ENCODE results near the gene MAP3K3. TPM values are rescaled to one million over a fixed set of nuclear protein-coding genes. Genes with fewer than 3 reads are reported as not detected.

Gene MAP3K3
- total RNA-seq = 24.6 TPM

DNA sequence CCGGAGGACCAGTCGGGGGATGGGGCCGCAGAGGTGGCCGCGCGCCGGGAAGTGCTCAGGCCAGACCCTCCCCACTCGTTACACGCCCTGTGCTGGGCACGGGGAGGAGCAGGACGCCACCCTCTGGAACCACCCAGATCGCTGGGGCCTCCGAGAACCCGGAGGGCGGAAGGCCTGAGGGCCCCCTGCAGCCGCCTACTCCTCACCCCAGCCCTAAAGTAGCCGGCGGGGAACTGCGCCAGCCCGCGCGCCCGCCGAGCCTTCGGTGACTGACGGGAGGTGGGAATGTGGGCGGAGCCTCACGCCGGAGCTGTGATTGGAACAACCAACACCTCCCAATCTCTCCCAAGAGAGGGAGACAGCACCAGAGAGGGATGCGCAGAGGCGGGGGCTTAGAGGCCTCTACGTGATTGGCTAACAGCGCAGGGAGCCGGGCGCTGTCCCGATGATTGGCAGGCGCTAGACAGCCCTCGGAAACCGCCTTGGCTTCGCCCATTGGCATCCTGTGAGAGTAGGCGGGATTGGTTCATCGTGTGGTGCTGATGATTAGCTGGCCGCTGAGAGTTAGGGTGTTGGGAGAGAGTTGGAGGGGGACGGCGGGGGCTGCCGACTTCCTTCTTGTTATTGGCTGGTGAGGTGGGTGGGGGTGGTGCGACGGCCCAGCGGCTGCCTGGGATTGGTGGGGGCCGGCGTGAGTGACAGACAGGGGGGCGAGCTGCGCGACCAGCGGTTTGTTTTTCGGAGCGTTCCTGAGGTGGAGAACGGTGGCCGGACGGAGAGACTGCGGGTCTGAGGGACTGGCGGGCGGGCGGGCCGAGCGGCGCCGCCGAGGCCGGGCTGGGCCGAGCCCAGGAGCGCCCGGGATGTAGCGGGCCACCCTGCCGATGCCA lies at the start of gene MAP3K3:
Gene MAP3K3, plus strand, starts transcription at position 734 of the 890 bp plus-strand sequence. CDS start 343 bp downstream, outside the sequence.
- DNase-seq = peak; percentile 100

DNA sequence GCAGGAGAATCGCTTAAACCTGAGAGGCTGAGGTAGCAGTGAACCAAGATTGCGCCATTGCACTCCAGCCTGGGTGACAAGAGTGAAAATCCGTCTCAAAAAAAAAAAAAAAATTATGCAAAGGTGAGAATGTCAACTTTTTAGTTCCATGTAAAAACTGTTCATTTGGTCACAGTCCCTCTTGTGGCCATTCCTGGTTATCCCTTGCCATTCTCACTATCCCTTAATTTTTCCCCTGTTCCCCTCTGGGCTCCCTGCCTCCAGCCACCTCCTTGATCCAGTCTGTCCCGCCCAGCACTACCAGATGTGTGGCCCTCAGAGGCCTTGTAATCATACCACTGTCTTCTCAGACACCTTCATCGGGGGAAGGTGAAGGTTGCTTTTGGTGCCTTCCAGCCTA lies 48.6 kb upstream of the MAP3K3 start:
- DNase-seq = no peak

DNA sequence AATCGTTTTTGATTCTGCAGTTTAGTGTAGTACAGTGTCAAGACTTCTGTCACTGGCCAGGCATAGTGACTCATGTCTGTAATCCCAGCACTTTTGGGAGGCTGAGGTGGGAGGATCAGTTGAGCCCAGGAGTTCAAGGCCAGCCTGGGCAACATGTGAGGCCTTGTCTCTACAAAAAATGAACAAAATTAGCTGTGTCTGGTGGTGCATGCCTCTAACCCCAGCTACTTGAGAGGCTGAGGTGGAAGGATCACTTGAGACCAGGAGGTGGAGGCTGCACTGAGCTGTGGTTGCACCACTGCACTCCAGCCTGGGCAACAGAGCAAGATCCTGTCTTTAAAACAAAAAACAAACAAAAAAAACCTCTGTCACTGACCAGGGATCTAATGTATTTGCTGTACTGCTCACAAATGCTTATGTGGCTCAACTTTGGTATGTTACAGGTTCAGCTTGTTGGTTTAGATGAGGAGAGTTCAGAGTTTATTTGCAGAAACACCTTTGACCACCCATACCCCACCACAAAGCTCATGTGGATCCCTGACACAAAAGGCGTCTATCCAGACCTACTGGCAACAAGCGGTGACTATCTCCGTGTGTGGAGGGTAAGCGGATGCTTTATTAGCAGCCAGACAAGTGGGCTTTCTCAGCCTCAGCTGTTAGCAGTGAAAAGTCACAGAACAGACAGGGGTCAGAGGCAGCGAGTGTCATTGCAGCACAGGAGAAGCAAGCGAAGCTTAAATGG lies 44.0 kb upstream of the MAP3K3 start:
- no peak for DNase-seq

DNA sequence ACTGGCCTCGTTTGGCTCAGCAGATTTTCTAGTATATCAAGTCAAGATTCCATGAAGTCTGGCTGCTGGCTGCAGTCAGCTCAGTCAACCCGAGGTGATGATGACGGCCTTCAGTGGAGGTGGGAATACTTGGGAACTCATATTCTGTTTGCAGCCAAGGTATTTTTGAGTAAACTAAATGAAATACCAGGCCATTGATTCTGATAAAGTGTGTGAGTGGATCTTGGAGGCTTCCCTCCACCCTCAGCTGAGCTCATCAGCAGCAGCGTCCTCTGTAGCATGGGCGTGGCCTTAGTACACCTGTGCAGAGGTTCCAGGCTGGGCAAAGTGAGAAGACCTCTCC lies 43.5 kb upstream of the MAP3K3 start:
- no peak for DNase-seq

DNA sequence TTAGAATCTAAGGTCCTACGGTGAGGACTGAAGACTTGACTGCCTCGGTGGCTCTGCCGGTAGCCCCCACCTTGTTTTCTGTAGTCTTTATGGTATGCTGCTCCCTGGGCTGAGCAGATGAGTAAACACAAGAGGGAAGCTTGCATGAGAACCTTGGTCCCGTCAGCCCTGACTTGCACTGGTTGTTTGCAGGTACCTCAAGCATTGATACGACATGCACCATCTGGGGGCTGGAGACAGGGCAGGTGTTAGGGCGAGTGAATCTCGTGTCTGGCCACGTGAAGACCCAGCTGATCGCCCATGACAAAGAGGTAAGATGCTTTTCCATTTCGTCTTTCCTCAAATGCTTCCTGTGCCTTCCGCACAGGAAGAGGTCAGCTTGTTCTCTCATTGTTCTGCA lies 42.6 kb upstream of the MAP3K3 start:
- DNase-seq = no peak

DNA sequence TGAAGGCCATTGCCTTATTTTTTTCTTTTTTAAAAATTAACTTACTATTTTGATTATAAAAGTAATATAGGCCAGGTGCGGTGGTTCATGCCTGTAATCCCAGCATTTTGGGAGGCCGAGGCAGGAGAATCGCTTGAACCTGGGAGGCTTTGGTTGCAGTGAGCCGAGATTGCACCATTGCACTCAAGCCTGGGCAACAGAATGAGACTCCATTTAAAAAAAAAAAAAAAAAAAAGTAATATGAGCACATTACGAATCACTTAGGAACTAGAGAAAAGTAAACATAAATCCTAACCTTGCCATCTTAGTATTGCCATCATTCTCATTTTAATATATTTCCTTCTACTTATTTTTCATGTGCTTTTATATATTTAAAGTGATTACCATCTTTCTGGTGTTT lies 34.4 kb upstream of the MAP3K3 start:
- DNase-seq = no peak

DNA sequence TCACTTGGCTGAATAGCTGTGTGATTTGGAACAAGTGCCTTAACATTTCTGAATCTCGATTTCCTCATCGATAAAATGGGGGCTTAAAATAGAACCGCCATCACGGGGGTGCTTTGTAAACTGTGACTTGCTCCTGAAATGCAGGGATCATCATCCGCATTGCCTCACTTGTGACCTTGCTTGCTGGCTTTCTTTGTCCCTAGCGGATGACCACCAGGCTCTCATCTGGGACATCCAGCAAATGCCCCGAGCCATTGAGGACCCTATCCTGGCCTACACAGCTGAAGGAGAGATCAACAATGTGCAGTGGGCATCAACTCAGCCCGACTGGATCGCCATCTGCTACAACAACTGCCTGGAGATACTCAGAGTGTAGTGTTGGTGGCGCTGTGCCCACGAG lies 33.4 kb upstream of the MAP3K3 start:
- DNase-seq = no peak

DNA sequence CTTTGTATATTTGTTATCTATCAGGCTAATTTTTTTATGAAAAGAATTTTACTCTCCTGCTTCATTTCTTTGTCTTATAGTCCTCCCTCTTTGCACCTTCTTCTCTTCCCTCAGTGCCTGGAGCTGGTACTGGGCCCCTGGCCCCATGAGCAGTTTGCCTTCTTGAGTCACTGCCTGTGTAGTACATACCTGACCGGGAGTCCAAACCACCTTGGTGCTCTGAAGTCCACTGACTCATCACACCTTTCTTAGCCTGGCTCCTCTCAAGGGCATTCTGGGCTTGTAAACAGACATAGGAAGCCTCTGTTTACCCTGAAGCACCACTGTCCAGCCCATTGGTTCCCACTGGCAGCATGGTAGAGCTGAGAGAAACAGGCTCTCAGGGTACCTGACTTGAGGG lies 32.6 kb upstream of the MAP3K3 start:
- DNase-seq = no peak

DNA sequence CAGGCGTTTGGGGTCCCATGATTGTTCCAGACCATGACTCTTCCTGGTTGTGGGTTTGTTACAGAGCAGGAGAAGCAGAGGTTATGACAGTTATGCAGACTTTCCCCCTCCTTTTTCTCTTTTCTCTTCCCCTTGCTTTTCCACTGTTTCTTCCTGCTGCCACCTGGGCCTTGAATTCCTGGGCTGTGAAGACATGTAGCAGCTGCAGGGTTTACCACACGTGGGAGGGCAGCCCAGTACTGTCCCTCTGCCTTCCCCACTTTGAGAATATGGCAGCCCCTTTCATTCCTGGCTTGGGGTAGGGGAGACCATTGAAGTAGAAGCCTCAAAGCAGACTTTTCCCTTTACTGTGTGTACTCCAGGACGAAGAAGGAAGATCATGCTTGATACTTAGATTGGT lies 29.4 kb upstream of the MAP3K3 start:
- DNase-seq = no peak

DNA sequence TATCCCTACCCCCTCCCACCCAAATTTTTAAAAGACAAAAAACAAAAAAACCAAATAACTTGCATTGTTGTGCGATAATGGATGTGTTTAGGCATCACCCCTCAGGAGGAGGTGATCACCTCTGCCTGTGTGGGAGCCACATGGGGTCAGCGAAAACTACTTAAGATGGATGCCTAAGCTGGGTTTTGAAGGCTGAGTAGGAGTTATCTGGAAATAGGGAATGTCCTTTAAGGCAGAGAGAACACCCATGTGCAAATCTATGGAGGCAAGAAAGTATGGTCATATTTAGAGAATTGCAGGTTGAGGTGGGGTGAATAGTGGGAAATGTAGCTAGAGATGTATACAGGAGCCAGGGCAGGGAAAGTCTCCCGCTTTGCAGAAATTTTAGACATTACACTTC lies 27.1 kb upstream of the MAP3K3 start:
- no peak for DNase-seq

DNA sequence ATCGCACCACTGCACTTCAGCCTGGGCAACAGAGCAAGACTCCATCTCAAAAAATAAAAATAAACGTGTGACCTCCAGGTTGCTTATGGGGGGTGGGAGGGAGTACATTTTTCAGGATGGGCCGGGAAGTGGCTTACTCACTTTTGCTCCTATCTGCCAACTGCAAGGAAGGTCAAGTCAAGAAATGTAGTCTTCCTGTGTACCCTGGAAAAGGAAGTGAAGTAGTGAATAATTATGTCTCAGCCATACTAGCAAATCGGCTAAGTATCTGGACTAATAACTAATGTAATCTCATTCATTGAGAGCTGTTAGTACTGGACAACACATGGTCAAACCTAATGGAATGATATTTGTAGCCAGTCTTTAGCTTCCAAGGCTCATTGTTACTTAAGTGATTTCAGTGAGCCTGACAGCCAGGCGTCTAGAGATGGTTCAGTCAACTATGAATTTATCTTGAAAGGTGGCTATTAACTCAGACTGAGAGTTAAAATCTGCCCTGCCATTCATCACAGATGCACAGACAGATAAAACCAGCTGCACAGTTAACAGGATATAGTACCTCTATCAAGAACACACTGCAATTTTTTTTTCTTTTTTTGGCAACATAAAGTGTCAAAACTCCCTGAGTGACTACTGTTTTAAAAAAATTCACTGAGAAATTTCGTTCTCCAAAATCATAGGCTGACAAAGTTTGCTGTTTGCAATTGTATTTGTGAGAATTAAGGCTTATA lies 25.2 kb upstream of the MAP3K3 start:
- DNase-seq = no peak

DNA sequence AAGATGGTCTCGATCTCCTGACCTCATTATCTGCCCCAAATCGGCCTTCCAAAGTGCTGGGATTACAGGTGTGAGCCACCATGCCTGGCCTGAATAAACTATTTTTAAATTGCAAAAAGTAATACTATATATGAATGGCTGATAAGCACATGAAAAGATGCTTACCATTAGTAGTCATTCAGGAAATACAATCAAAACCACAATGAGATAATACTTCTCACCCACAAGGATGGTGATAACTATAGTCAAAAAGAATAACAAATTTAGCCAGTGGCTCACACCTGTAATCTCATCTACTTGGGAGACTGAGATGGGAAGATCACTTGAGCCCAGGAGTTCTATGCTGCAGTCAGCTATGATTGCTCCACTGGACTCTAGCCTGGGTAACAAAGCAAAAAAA lies 23.9 kb upstream of the MAP3K3 start:
- DNase-seq = no peak

DNA sequence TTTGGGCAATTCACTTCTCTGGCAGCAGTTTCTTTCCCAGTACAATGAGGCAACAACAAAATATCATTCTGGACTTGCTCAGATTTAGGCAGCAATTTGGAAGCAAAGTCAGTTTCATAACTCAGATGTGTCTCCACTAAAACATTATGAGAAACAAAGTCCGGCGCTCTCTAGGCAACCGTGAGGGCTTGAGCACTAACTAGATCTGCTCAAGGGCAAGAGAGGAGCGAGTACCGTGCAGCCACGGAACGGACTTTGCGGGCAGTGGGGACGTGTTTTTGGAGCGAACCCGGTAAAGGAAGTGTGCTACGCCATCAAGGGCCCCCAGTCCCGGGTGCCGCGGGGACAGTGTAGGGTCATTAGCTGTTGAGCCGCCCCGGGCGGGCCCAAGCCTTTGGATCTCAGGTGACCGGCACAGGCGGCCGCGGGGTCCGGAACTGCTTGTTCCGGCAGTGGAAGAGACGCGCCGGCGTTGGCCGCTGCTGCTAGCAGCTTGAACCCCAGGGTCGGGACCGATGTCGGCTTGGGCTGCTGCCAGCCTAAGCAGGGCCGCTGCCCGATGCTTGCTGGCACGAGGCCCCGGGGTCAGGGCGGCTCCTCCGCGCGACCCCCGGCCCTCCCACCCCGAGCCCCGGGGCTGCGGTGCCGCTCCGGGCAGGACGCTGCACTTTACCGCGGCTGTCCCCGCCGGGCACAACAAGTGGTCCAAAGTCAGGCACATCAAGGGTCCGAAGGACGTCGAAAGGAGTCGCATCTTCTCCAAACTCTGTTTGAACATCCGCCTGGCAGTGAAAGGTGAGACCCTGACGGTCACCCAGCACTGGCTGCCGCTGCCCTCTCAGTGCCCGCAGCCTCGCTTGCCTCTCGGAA lies 21.4 kb upstream of the MAP3K3 start, which contains the start of gene TACO1:
Gene TACO1, plus strand, starts transcription at position 327 of the 870 bp plus-strand sequence. Its CDS starts 189 bp downstream, at position 516.
- DNase-seq = peak; percentile 73

DNA sequence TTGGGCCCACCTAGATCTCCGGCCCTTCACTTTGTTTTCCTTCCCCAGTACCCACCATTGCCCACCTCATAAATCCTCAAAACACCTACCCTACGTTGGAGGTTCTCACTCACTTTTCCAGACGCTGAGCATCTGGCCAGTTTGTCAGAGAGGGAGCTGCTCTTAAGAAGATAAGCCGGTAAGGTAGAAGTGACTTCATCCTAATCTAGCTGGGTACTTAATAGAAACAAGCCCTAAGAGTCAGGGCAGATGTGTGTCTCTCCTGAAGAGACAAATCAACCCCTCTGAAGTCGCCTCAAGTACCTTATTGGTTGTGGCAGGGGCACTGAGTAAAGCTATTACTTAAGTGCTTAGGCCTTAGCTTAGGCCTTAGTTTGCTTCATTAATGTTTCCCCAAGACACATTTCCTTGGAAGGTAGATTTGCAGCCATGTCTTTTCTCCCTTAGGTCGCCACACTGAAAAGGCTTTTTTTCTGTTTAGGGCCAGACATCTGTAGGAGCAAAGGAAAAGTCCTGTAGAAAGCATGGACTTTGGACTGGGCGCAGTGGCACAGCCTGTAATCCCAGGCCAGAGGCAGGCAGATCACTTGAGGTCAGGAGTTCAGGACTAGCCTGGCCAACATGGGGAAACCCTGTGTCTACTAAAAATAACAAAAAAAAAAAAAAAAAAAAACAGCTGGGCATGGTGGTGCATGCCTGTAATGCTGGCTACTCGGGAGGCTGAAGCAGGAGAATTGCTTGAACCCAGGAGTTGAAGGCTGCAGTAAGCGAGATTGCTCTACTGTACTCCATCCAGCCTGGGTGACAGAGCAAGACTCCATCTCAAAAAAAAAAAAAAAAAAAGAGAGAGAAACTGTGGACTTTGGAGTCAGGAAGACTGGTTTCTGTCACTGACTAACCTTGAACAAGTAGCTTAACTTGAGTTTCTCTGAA lies 20.5 kb upstream of the MAP3K3 start:
- DNase-seq = no peak

DNA sequence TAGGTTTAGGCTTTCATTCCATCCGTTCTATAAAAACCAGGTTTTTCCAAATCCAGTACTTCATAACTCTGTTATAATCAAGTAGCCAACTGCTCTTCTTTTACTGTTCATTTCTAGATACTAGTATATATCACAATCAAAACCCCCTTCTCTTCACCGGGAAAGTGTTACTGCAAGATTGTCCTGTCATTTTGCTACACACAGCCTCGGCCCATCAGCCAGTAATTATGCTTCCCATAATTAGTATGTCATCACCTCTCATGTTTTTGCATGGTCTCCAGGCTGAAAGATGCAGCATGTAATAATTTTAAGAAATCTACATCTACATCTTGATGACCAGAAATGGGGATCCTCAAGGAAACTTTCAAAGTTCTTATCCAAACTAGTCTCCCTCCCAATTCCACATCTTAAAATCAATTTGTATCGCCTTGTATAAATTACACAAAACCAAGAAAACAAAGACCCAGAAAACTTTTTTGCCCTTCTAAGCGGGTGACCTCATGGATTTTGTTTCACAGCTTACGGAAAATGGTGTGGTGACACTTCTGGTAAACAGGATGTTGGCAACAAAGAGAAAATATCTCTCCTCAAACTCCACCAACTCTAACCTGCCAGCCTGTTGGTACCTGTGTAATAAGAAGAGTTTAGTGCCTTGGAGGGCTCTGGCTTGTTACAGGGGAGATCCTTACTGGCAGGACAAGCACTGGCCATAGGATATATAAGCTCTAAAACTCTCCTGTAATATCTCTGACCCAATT lies 12.2 kb upstream of the MAP3K3 start:
- DNase-seq = no peak

DNA sequence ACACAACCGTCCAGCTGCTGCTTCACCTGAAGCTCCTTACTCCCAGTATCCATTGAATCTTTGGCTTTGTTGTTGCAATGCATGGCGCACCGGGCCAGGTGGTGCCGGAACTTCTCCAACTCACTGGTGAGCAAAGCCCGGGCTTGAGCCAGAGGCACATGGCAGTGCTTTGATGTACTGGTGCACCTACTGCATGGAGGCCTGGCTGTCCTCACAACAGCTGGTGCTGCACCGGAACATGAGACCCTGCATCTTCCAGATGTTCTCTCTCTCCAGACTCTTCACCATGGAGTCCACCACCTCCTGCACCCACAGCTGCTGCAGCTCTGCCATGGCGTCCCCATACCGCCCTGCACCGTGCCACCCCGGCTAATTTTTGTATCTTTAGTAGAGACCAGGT lies 11.4 kb upstream of the MAP3K3 start:
- no peak for DNase-seq

DNA sequence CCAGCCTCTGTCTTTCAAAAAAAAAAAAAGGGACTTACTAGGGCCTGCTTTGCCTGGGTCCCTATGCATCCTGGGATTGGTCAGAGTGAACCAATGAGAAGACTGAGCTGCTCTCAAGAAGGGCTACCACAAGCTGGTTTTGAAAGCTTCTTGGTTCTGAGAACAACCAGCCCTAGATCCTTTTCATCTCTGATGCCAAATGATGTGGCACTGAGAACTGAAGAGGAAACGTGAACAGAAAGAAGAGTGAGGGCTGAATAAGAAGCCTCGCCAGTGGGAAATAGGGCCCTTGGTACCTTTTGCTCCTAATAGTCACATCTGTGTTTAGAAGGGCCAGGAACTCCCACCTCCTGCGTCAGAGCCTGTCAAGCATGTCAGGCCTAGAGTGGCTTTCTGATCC lies 10.9 kb upstream of the MAP3K3 start:
- DNase-seq = no peak

DNA sequence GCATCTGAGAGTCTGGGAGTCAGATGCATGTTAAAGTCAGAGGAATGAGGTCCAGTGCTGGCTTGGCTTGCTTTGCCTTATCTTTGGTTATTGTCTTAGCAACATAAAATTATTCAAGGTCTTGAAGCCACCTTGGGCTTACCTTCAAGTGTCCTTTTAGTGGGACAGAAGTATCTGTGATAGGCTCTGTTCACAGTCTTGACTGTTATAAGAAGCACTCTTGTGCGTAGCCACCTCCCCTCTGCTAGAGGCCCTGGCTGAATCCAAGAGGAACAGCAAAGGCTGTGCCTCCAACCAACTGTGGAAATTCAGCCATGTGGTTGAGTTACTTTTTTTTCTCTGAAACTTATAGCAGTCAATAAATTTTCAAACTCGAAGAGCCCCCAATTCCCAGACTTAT lies 8.6 kb upstream of the MAP3K3 start:
- DNase-seq = no peak

DNA sequence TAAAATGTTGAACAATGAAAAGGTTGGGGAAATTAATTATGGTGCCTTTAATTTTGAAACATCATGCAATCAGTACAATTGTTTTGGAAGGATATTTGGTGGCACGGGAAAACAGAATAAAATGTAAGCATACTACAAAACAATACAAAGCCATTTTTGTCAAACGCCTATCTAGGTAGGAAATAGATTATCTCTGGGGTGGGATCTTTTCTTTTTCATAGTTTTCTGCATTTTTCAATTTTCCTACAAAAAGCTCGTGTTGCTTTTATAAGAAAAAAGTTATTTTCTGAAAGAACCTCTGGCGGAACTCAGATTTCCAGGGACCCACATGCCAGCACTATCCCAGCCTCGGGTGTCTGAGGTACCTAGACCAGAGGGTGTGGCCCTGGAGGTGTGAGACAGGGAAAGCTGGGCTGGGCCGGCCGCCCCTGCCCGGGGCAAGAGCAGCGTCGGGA lies 961 bp upstream of the MAP3K3 start:
- DNase-seq = no peak

All from skin of body (tissue), 2 donors.